C4-2B (cell line): ENCODE results near the gene GALNT2.

Experiments used
- CTCF ChIP-seq: fragments of 450-650 bp; conservative IDR thresholded peaks from 2 replicates; pipeline ENCODE4 v1.5.1; 2017; ENCODE audit warnings: mild to moderate bottlenecking
- ZFX ChIP-seq: fragments of 450-650 bp; IDR thresholded peaks from 2 replicates; pipeline ENCODE4 v1.6.1; 2017

- TF ChIP-seq CTCF = no peak
- TF ChIP-seq ZFX = no peak
These were observed 253.8 kb downstream of the GALNT2 start for GRCh38 chr1:230320804-230321203.
